Brain pericyte (primary cell): ENCODE results near the gene SHROOM3.

Experiments used
- DNase-seq: peaks from one replicate; pipeline ENCODE4 v3.0.0-alpha.2; 2012; ENCODE audit warnings: low read depth, low spot score

SHROOM3 gene

GRCh38 chr4:76809594-76810305 lies 374.7 kb downstream of the SHROOM3 start:
- DNase-seq, result no peak

DNA sequence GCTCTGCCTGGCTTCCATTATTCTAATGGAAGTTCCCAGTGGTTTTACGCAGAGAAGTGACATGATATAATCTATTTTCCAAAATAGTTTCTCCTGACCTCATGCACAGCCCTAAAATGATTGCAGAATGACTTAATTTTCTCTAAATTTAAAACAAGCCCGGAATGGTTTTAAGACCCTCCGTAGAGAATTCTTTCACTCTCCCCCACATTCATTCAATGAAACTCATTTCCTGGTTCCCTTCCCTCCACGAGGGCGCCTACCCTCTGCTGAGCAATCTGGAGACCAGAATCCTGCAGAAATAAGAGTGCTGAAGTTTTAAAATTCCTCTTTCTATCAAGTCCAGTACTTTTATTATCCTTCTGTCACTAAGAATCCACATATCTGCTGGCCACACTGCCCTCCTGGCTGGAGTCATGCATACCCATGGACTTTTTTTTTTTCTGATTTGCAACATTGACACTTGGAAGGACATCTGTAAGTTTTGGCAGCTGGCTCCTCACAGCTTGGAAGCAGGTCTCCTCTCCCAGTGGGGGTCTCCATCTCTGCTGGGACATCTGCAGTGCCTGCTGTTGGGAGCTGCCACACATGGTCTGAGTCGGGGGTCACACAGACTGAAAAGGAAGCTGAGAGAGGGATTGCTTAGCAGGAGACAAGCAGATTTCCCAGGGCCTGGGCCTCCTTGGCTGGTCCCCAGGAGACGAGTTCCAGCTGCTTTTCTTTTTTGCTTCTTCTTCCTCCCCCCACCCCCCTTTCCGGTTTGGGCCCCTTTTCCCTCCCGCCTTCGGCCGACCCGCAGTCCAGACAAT lies 376.8 kb downstream of the SHROOM3 start:
- peak; percentile 86 for DNase-seq

GRCh38 chr4:76813070-76813469 lies 378.0 kb downstream of the SHROOM3 start:
- DNase-seq, result no peak

DNA sequence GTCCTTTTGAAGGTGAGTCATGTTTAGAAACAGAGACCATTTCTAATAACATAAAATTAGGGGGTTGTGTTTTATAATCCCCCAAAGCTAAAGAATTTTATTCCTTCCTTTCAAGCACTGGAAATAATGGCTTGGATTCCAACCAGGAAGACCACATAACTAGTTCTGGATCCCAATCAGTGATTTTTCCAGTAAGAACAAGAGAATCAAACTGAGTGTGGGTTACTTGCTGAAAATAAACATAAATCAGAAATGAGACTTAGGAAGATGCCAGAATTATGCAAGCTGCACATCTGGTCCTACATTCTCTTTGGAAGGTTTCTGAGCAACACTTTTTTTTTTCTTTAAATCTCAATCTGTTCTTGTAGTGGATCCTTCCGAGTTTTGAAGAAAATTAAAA lies 386.6 kb downstream of the SHROOM3 start:
- DNase-seq, result no peak

DNA sequence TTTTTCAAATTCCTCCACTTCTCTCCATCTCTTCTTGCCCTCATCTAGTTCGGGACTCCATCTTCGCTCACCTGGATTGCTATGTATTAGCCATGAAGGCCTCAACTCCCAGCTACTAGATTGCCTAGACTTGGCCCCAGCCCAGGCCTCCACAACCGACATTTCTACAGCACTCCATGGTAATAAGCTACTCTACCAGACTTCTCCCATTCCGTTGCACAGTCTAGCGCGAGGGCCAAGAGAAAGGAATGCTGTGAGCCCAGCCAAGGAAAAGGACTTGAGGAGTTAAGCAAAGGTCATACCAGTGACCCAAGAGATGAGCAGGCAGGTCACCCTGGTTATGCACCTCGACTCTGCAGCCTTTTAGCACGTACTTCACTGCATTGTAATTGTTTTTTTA lies 387.3 kb downstream of the SHROOM3 start:
- DNase-seq, result no peak

GRCh38 chr4:76823495-76823894 lies 388.5 kb downstream of the SHROOM3 start:
- no peak for DNase-seq

GRCh38 chr4:76830612-76830963 lies 395.6 kb downstream of the SHROOM3 start:
- DNase-seq, result no peak

- DNase-seq, result no peak
Observed at GRCh38 chr4:76830964-76831703, 396.1 kb downstream of the SHROOM3 start.

DNA sequence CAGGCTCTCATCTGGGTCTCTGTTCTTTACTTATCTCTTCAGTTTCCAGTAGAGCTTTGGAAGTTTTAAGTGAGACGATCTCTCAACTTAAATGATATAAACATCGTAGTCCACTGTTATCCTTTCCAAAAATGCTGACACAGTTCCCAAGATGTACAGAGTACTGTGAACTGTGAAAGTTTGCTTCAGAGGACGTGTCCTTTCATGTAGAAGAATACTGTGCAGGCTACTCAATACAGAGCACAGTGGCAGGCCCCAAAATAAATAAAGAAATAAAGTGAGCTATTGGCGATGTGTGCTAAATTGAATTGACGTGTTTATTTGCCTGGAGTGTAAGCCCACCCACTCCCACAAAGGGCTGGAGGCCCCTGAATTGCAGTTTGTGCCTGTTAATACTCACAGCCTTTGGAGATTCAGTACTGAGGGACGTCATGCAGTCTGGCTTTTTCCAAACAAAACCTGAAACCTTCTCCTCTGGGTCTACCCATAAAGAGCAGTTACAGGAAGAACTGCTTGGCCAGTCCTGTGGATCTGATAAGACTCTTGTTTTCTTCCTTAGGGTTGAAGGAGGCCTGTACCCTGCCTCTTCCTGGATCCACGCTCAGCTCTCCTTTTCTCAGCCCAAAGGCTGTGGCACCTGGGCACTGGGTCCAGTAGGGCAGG lies 396.8 kb downstream of the SHROOM3 start:
- DNase-seq, result no peak
